NK-92 treated with Interleukin-12 subunit alpha and Interleukin-12 subunit beta, amount 100 ng/mL, for 24 hours (cell line): ENCODE data around the gene RTP5.

Experiments used
- DNase-seq: peaks from one replicate; lab custom pipeline; 2025; lab: John Stamatoyannopoulos, UW

RTP5 gene

GRCh38 chr2:241843321-241844065, 26.0 kb upstream of the RTP5 start:
- DNase-seq: no peak

GRCh38 chr2:241844066-241844728, 25.3 kb upstream of the RTP5 start:
- no peak for DNase-seq

GRCh38 chr2:241844831-241845578, 24.5 kb upstream of the RTP5 start:
- no peak for DNase-seq

DNA sequence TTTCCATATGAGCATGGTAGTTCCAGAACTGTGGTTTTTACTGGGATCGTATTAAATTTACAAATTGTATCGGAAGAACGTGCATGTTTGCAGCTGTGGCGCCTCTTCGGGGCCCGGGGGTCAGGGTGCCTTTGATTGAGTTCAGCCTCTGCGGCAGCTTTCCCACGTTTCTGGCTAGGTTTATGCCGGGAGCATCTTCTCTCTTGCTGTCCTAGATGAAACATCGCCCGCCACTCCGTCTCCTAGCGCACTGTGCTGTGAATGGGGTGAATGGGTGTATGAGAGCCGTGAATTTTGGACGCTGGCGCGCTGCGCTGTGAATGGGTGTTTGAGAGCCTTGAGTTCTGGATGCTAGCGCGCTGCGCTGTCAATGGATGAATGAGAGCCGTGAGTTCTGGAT, 23.1 kb upstream of the RTP5 start:
- DNase-seq: no peak

DNA sequence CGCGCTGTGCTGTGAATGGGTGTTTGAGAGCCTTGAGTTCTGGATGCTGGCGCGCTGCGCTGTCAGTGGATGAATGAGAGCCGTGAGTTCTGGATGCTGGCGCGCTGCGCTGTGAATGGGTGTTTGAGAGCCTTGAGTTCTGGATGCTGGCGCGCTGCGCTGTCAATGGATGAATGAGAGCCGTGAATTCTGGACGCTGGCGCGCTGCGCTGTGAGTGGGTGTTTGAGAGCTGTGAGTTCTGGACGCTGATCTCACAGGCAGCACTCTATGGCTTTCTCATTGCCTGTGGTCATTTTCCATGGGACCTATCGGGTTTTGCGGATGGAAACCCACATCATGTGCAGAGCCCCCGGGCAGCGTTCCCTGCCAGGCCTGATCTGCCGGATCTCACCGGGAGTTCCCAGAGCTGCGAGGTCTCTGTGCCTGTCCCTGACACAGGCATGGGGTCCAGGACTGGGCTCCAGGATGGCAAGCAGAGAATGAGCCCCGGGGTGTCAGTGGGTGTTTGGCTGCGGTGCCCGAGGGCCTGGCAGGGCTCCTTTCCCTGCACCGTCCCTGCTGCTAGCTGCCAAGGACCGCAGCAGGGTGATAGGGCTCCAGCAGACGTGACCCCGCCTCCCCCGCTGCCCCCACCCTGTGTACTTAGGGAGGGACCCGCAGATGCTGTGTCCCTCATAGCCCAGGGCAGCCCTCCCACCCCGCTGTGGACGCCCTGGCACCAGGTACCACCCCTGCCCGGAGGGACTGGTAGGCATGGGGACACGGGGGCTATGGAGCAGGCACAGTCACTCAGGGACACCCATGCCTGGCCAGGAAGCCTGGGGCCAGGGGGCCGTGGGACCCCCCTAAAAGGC, 20.5 kb upstream of the RTP5 start:
- DNase-seq: no peak

GRCh38 chr2:241849616-241850543, 19.6 kb upstream of the RTP5 start:
- no peak for DNase-seq

DNA sequence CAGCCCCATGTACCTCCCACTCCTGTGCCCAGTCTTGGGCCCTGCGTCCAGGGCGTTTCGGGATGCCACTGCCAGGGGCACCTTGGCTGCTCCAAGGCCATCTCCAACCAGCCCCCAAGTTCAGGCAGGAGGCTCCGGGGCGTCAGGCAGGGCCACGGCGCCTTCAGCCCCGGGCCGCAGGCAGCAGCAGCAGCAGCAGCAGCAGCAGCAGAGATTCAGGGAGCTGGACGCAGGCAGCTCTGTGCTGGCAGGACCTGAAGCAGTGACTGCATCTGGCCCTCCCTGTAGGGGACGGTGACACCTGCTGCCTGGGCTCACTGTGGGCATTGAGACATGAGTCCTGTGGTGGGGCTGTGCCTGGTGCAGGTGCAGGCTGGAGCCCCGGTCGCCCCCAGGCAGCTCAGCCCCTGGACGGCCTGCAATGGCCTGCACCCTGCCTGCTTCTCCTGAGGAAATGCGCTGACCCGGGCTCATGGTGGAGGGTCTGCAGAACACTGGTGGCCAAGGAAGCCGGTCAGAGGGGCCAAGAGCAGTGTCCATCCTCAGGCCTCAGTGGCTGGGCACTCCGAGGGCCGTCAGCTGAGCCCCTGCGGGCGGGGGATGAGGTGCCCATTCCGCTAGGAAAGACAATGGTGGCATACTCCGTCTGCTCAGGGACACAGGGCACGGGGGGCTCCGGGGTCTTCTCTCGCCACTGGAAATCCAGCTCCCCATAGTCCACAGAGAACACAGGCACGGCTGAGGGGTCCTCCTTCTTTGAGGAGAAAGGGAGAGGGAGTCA, 18.8 kb upstream of the RTP5 start:
- no peak for DNase-seq

- no peak for DNase-seq
These were observed 18.0 kb upstream of the RTP5 start for GRCh38 chr2:241851325-241852115.

DNA sequence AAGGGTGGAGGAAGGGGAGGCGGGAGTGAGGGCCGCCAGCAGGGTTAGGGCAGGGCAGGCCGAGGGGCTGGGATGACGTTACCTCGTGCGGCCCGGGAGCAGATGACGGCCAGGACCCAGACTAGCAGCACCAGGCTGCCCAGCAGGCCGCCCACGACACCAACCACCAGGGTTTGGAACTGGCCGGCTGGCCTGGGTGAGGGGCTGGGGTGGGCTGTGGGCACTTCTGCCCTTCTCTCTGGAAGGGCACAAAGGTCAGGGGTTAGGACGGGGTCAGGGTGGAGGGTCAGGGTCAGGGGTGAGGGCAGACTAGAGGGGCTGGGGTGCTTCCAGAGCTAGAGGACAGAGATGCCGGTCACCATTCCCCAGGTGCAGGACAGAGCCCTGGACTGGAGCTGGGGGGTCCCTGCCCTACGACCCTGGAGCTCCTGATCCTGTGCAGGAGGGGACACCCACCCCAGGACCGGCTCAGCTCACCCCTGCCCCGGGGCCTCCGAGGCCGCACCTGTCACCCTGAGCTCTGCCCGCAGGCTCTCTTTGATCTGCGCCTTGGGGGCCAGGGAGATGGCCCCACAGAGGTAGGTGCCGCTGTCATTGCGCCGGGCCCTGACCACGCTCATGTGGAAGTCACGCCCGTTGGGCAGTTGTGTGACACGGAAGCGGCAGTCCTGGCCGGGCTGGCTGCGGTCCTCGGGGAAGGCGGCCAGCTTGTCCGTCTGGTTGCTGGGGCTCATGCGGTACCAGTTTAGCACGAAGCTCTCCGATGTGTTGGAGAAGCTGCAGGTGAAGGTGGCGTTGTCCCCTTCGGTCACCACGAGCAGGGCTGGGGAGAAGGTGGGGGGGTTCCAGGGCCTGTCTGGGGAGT, 17.2 kb upstream of the RTP5 start:
- no peak for DNase-seq

DNA sequence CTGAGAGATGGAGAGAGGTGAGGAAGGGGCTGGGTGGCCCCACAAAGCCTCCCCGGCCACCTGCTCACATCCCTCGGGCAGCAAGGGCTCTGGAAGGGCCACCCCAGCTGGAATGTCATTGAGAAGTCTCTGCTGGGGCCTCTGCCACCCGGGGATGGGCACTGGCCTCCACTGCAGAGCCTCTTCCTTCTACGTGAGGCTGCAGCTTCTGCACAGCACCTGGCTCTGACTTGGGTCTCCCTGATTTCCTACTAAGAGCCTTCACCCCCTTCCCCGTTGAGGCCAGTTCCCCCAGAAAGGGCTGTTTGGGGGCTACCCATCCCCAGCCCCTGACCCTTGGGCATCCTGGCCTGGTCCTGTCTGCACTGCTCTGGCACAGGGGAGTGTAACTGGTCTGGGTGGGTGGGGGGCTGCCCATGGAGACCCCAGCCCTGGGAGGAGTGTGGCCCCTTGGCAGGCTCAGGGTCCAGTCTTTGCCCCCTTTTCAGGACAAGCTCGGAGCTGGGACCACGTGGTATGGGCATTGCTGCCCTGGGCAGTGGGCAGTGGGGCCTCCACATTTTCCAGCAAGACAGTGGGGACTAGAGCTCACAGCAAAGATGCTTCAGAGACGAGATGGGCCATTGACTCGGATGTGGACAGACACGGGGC, 16.4 kb upstream of the RTP5 start:
- DNase-seq: no peak

GRCh38 chr2:241853651-241854341, 15.7 kb upstream of the RTP5 start:
- DNase-seq: no peak

- DNase-seq: no peak
These were observed 14.9 kb upstream of the RTP5 start for GRCh38 chr2:241854342-241855244.

DNA sequence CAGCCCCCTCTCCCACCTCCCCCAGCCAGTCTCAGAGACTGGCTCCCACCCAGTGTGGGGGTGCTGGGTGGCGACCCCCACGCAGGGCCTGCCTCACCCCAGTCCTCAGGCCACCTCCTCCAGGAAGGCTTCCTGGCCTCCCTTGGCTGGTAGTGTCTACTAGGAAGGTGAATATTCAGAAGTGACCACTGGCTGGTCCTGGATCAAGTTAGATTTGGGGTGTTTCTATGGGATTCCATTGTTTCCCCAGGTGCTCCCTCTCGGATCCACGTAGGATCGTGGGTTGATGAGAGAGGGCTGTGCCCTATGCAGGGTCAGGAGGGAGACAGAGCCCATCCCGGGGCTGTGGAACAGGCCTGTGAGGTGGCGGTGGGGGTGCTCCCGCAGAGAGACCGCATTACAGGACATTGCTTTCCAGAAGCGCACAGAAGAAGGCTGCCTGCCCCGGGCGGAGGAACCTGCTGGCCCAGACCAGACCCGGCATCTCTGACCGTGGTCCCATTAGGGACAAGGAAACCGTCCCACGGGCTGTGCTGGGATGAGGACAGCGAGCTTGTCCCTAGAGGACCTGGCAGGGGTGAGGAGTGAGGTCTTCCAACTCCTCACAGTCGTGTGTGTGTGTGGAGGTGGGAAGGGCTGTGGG, 14.2 kb upstream of the RTP5 start:
- no peak for DNase-seq

DNA sequence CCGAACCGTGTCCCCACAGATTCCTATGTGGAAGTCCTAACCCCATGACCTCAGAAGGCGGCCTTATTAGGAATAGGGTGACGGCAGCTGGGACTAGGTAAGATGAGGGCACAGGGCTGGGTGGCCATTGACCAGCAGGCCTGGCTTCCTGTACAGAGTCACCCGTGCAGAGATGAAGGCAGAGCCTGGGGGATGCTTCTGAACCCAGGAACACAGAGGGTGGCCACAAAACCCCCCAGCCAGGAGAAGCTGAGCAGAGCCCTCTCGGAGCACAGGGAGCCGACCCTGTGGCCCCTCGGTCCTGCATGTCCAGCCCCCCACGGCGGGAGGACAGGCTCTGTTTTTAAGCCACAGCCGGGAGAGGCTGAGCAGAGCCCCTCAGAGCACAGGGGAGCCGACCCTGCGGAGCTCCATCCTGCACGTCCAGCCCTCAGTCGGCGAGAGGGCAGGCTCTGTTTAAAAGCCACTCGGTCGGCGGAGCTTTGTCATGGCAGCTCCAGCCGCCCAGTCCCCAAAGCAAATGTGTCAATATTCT, 13.6 kb upstream of the RTP5 start:
- no peak for DNase-seq

- no peak for DNase-seq
These were observed 12.4 kb upstream of the RTP5 start for GRCh38 chr2:241857041-241857541.
